OCI-LY1 (cell line): ENCODE measurements around the gene PADI1.

ENCODE experiments used
- H2AFZ ChIP-seq: fragments of 200-600 bp; sonication (generic), shearing (Covaris generic); 2 replicates; pipeline ENCODE4 v1.6.0; 2014; ENCODE audit warnings: antibody characterized with exemption, mild to moderate bottlenecking, low read length
- H3F3A ChIP-seq: fragments of 200-600 bp; sonication (generic), shearing (Covaris generic); 2 replicates; pipeline ENCODE4 v1.6.0; 2014; ENCODE audit warnings: mild to moderate bottlenecking, antibody characterized with exemption, low read length, moderate library complexity; ENCODE audit not compliant: insufficient read depth
- H3K27ac ChIP-seq: fragments of 200-600 bp; sonication (generic); 2 replicates; pipeline ENCODE4 v1.5.1; 2014; ENCODE audit warnings: low read length, mixed run types, mild to moderate bottlenecking, low read depth; ENCODE audit not compliant: poor library complexity, severe bottlenecking
- H3K27me3 ChIP-seq: fragments of 200-600 bp; sonication (generic); 2 replicates; pipeline ENCODE4 v1.6.0; 2014; ENCODE audit warnings: antibody characterized with exemption, mild to moderate bottlenecking, low read length, moderate library complexity; ENCODE audit not compliant: insufficient read depth
- H3K36me3 ChIP-seq: fragments of 200-600 bp; sonication (generic); 2 replicates; pipeline ENCODE4 v1.6.1; 2014; ENCODE audit warnings: mild to moderate bottlenecking, antibody characterized with exemption, low read length, moderate library complexity, mixed read lengths; ENCODE audit not compliant: insufficient read depth
- H3K4me1 ChIP-seq: fragments of 200-600 bp; sonication (generic); 2 replicates; pipeline ENCODE4 v1.5.1; 2014; ENCODE audit warnings: mild to moderate bottlenecking, low read length, moderate library complexity; ENCODE audit not compliant: insufficient read depth, severe bottlenecking
- H3K4me2 ChIP-seq: fragments of 200-600 bp; sonication (generic), shearing (Covaris generic); 2 replicates; pipeline ENCODE4 v1.6.1; 2014; ENCODE audit warnings: low read length
- H3K4me3 ChIP-seq: fragments of 200-600 bp; sonication (generic); 2 replicates; pipeline ENCODE4 v1.5.1; 2014; ENCODE audit warnings: low read length, low read depth, mild to moderate bottlenecking, mixed read lengths; ENCODE audit not compliant: poor library complexity, severe bottlenecking
- H3K79me2 ChIP-seq: fragments of 200-600 bp; shearing (Covaris generic); 2 replicates; pipeline ENCODE4 v1.6.1; 2016; ENCODE audit warnings: mixed run types, low read length, mixed read lengths; ENCODE audit not compliant: insufficient read depth
- H3K9ac ChIP-seq: fragments of 200-600 bp; sonication (generic), shearing (Covaris generic); 2 replicates; pipeline ENCODE4 v1.6.1; 2014; ENCODE audit warnings: mild to moderate bottlenecking, low read length, mixed read lengths
- H3K9me2 ChIP-seq: fragments of 200-600 bp; sonication (generic), shearing (Covaris generic); 2 replicates; pipeline ENCODE4 v1.6.1; 2014; ENCODE audit warnings: low read depth, mild to moderate bottlenecking, low read length, mixed read lengths
- H3K9me3 ChIP-seq: fragments of 200-600 bp; shearing (Covaris generic); 2 replicates; pipeline ENCODE4 v1.6.1; 2014; ENCODE audit warnings: low read length, mixed read lengths
- H4K20me1 ChIP-seq: fragments of 200-600 bp; sonication (generic), shearing (Covaris generic); 2 replicates; pipeline ENCODE4 v1.6.0; 2016; ENCODE audit warnings: mild to moderate bottlenecking, low read length; ENCODE audit not compliant: insufficient read depth
- CTCF ChIP-seq: fragments of 200-600 bp; sonication (generic), shearing (Covaris generic); IDR thresholded peaks from 2 replicates; pipeline ENCODE4 v1.5.1; 2017; ENCODE audit warnings: mild to moderate bottlenecking, antibody characterized with exemption, low read length, moderate library complexity, mixed read lengths
- EZH2 ChIP-seq: fragments of 200-600 bp; sonication (generic), shearing (Covaris generic); IDR thresholded peaks from 2 replicates; pipeline ENCODE4 v1.8.0; 2017; ENCODE audit warnings: borderline replicate concordance, mixed run types, mild to moderate bottlenecking, antibody characterized with exemption, low read length, moderate library complexity, mixed read lengths

PADI1 gene

GRCh38 chr1:17274186-17275170, 69.5 kb downstream of the PADI1 start:
- TF ChIP-seq CTCF (peak; percentile 72), EZH2 (no peak)
- no peak overlapping the region for H3K4me2 ChIP-seq
- H3F3A ChIP-seq = no peaks in the 10 kb centered on the region
- no peaks in the 10 kb centered on the region; the same call in 1 of the 2 replicates for H3K27me3 ChIP-seq
- no peaks in the 10 kb centered on the region for H3K9me3 ChIP-seq
- H3K9ac ChIP-seq = no peak overlapping the region
- H3K4me3 ChIP-seq = no peak overlapping the region
- no peaks in the 10 kb centered on the region for H3K79me2 ChIP-seq
- H3K27ac ChIP-seq = no peak overlapping the region
- no peak overlapping the region for H2AFZ ChIP-seq
- H3K36me3 ChIP-seq = no peaks in the 10 kb centered on the region
- H3K4me1 ChIP-seq = no peaks in the 10 kb centered on the region
- H3K9me2 ChIP-seq = no peaks in the 10 kb centered on the region
- H4K20me1 ChIP-seq = no peaks in the 10 kb centered on the region

- H3K4me2 ChIP-seq = no peak overlapping the region
- no peaks in the 10 kb centered on the region for H3K36me3 ChIP-seq
- H3K79me2 ChIP-seq = no peaks in the 10 kb centered on the region
- no peaks in the 10 kb centered on the region for H3K4me1 ChIP-seq
- TF ChIP-seq EZH2 (no peak), CTCF (no peak)
- H3F3A ChIP-seq = no peaks in the 10 kb centered on the region
- H3K27me3 ChIP-seq = no peaks in the 10 kb centered on the region; the same call in 1 of the 2 replicates
- no peaks in the 10 kb centered on the region for H3K9me3 ChIP-seq
- no peak overlapping the region for H3K9ac ChIP-seq
- H3K4me3 ChIP-seq = no peak overlapping the region
- H4K20me1 ChIP-seq = no peaks in the 10 kb centered on the region
- H2AFZ ChIP-seq = no peak overlapping the region
- no peaks in the 10 kb centered on the region for H3K9me2 ChIP-seq
- no peak overlapping the region for H3K27ac ChIP-seq
Measured at GRCh38 chr1:17276568-17276967, 71.6 kb downstream of the PADI1 start.

- H3K4me2 ChIP-seq = no peak overlapping the region
- H3K36me3 ChIP-seq = no peaks in the 10 kb centered on the region
- H3K9me2 ChIP-seq = no peaks in the 10 kb centered on the region
- H4K20me1 ChIP-seq = no peaks in the 10 kb centered on the region
- H3K4me1 ChIP-seq = no peaks in the 10 kb centered on the region
- H3K27ac ChIP-seq = no peak overlapping the region
- H3F3A ChIP-seq = no peaks in the 10 kb centered on the region
- H3K9me3 ChIP-seq = no peaks in the 10 kb centered on the region
- no peak overlapping the region for H2AFZ ChIP-seq
- H3K79me2 ChIP-seq = no peaks in the 10 kb centered on the region
- H3K27me3 ChIP-seq = no peaks in the 10 kb centered on the region; the same call in 1 of the 2 replicates
- no peak for TF ChIP-seq CTCF
- TF ChIP-seq EZH2 = no peak
- H3K4me3 ChIP-seq = no peak overlapping the region
- H3K9ac ChIP-seq = no peak overlapping the region
Measured at GRCh38 chr1:17277511-17278159, 72.7 kb downstream of the PADI1 start.
